Measurements from ENCODE around the gene GANC. TPM values are rescaled to one million over a fixed set of nuclear protein-coding genes. Genes with fewer than 3 reads are reported as not detected.

GANC gene
- total and polyA plus RNA-seq, 4 donors, result 19.6 to 105 (median 53.6) TPM

- TF ChIP-seq, protein P1, sequence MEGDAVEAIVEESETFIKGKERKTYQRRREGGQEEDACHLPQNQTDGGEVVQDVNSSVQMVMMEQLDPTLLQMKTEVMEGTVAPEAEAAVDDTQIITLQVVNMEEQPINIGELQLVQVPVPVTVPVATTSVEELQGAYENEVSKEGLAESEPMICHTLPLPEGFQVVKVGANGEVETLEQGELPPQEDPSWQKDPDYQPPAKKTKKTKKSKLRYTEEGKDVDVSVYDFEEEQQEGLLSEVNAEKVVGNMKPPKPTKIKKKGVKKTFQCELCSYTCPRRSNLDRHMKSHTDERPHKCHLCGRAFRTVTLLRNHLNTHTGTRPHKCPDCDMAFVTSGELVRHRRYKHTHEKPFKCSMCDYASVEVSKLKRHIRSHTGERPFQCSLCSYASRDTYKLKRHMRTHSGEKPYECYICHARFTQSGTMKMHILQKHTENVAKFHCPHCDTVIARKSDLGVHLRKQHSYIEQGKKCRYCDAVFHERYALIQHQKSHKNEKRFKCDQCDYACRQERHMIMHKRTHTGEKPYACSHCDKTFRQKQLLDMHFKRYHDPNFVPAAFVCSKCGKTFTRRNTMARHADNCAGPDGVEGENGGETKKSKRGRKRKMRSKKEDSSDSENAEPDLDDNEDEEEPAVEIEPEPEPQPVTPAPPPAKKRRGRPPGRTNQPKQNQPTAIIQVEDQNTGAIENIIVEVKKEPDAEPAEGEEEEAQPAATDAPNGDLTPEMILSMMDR (IDR thresholded peaks at IDR 0.05; ENCODE audit: control extremely low read depth, extremely low read depth), result no peak
- Histone ChIP-seq H3K9ac (ENCODE audit: insufficient read depth in 1 of 2, low read length in 2 of 2) (peak overlapping the region; percentile 93 to 97), H3K36me3 (ENCODE audit: control insufficient read depth in 4 of 4, insufficient read depth in 4 of 4, low read length in 4 of 4) (peaks cover 0 to 8% (median 2%) of the 10 kb centered on the region in 4 donors), H3K9me3 (ENCODE audit: control insufficient read depth in 4 of 4, insufficient read depth in 3 of 4, low read length in 3 of 4) (no peaks in the 10 kb centered on the region), H3K27me3 (ENCODE audit: control insufficient read depth in 3 of 3, insufficient read depth in 3 of 3, low read length in 2 of 3) (no peaks in the 10 kb centered on the region), H3K4me1 (ENCODE audit: control insufficient read depth in 5 of 5, insufficient read depth in 5 of 5, low read length in 5 of 5) (peaks cover 0 to 30% (median 14%) of the 10 kb centered on the region in 5 donors), H3K4me3 (peak overlapping the region; percentile 66), H3K27ac (ENCODE audit: low read depth in 1 of 2, low read length in 1 of 2) (peak overlapping the region; percentile 96 to 99)
- DNase-seq, result peak; percentile 64 to 77 (median 68)
- WGBS, 2 donors, result 2 to 4% methylated on average over 27 of the region's 27 CpGs
- peak; percentile 37 for ATAC-seq (ENCODE audit: insufficient read depth, low FRiP score)
Measured at GRCh38 chr15:42273900-42274701, 1.1 kb downstream of the GANC start.

DNA sequence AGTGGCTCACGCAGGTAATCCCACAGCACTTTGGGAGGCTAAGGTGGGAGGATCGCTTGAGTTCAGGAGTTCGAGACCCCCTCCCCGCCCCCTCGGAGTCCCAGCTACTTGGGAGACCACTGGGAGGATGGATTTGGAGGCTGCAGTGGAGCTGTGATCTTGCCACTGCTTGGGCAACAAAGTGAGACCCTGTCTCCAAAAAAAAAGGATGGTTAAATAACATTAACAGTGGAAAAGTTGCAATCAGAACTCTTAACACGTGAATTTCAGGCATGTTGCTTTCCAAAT lies 1.6 kb downstream of the GANC start:
- Histone ChIP-seq H3K9me3 (ENCODE audit: control insufficient read depth in 4 of 4, insufficient read depth in 3 of 4, low read length in 3 of 4) (no peaks in the 10 kb centered on the region), H3K4me3 (peak overlapping the region; percentile 0), H3K27ac (ENCODE audit: low read depth in 1 of 2, low read length in 1 of 2) (peak overlapping the region; percentile 96 to 99), H3K9ac (ENCODE audit: insufficient read depth in 1 of 2, low read length in 2 of 2) (peak overlapping the region; percentile 93 to 97), H3K27me3 (ENCODE audit: control insufficient read depth in 3 of 3, insufficient read depth in 3 of 3, low read length in 2 of 3) (no peaks in the 10 kb centered on the region), H3K36me3 (ENCODE audit: control insufficient read depth in 4 of 4, insufficient read depth in 4 of 4, low read length in 4 of 4) (peaks cover 0 to 13% (median 5%) of the 10 kb centered on the region in 4 donors), H3K4me1 (ENCODE audit: control insufficient read depth in 5 of 5, insufficient read depth in 5 of 5, low read length in 5 of 5) (peaks cover 0 to 27% (median 14%) of the 10 kb centered on the region in 5 donors)
- ATAC-seq (ENCODE audit: insufficient read depth, low FRiP score) (no peak), DNase-seq (no peak)
- WGBS, 2 donors, result 32 to 58% methylated on average over 6 of the region's 6 CpGs
- TF ChIP-seq, protein P1 (IDR thresholded peaks at IDR 0.05; ENCODE audit: control extremely low read depth, extremely low read depth), result no peak

DNA sequence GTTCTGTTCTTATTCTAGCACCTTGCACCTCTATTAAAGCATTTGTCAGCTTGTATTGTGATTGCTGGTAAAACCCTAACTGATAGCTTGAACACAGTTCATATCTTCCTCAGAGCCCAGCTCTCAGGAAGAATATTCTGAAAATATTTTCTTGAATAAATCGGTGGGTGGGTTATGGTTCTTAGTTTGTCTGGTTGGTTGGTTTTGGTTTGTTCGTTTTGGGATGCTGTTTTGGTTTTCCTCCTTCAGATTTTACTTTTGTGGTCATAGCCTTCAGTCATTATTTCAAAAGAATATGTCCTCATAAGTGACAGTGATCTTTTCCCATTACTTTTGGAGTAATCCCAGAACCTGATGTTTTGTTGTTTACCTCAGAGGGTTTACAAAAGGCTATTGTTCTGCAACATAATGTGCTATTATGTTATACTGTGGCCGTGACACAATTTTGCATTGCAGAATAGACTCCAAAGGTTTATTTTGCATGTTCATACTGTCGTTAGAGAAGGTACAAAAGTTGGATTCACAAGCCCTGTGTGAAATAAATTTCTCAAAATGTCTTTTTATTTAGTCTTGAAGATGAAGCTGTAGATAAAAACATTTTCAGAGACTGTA lies 2.9 kb downstream of the GANC start:
- peak overlapping the region in 1 of 2 donors; percentile 63 for H3K27ac ChIP-seq (ENCODE audit: low read depth in 1 of 2, low read length in 1 of 2)
- TF ChIP-seq, protein P1 (IDR thresholded peaks at IDR 0.05; ENCODE audit: control extremely low read depth, extremely low read depth), result no peak
- H3K27me3 ChIP-seq (ENCODE audit: control insufficient read depth in 3 of 3, insufficient read depth in 3 of 3, low read length in 2 of 3), result no peaks in the 10 kb centered on the region
- H3K4me3 ChIP-seq, result no peak overlapping the region
- peaks cover 1 to 16% (median 10%) of the 10 kb centered on the region in 4 donors for H3K36me3 ChIP-seq (ENCODE audit: control insufficient read depth in 4 of 4, insufficient read depth in 4 of 4, low read length in 4 of 4)
- WGBS, 2 donors, result 16 to 18% methylated on average over 4 of the region's 4 CpGs
- DNase-seq, result peak in 2 of 3 donors; percentile 4 to 8
- peaks cover 0 to 26% (median 10%) of the 10 kb centered on the region in 5 donors for H3K4me1 ChIP-seq (ENCODE audit: control insufficient read depth in 5 of 5, insufficient read depth in 5 of 5, low read length in 5 of 5)
- no peak for ATAC-seq (ENCODE audit: insufficient read depth, low FRiP score)
- peak overlapping the region; percentile 21 to 97 for H3K9ac ChIP-seq (ENCODE audit: insufficient read depth in 1 of 2, low read length in 2 of 2)
- H3K9me3 ChIP-seq (ENCODE audit: control insufficient read depth in 4 of 4, insufficient read depth in 3 of 4, low read length in 3 of 4), result no peaks in the 10 kb centered on the region

Data from lung (tissue), 12 donors.